SK-N-SH treated with all-trans-retinoic acid at 6 μM for 48 hours (cell line): ENCODE data around the gene ADGRB3.

Experiments used
- ATAC-seq: fragments of 200-7000 bp; cut with Tn5 transposase; 3 replicates; pipeline ENCODE4 v1.9.1; 2020; ENCODE audit warnings: mild to moderate bottlenecking, moderate library complexity
- ARNTL ChIP-seq: fragments of 450-650 bp; formaldehyde crosslinking; IDR thresholded peaks from 2 replicates; pipeline ENCODE4 v1.5.0; 2020; ENCODE audit warnings: low read depth, mild to moderate bottlenecking, moderate library complexity, borderline replicate concordance
- CSDC2 ChIP-seq: fragments of 250-450 bp; sonication (Bioruptor Pico); IDR thresholded peaks from 2 replicates; pipeline ENCODE4 v1.5.0; 2020; ENCODE audit warnings: mild to moderate bottlenecking, moderate library complexity
- ESRRG ChIP-seq: fragments of 250-450 bp; sonication (Bioruptor Pico); IDR thresholded peaks from 2 replicates; pipeline ENCODE4 v1.6.1; 2021; ENCODE audit warnings: mild to moderate bottlenecking
- ISL1 ChIP-seq: fragments of 250-450 bp; sonication (Bioruptor Pico); IDR thresholded peaks from 2 replicates; pipeline ENCODE4 v2.1.2; 2022; ENCODE audit warnings: mild to moderate bottlenecking, moderate library complexity
- OSR1 ChIP-seq: fragments of 250-450 bp; sonication (Bioruptor Pico); IDR thresholded peaks from 2 replicates; pipeline ENCODE4 v1.8.0; 2022; ENCODE audit warnings: moderate library complexity, mild to moderate bottlenecking, inconsistent platforms
- RARB ChIP-seq: fragments of 250-450 bp; sonication (Bioruptor Pico); IDR thresholded peaks from 2 replicates; pipeline ENCODE4 v1.8.0; 2021; ENCODE audit warnings: mild to moderate bottlenecking, moderate library complexity
- SNAI2 ChIP-seq: fragments of 250-450 bp; sonication (Bioruptor Pico); IDR thresholded peaks from 2 replicates; pipeline ENCODE4 v1.5.0; 2020; ENCODE audit warnings: mild to moderate bottlenecking, moderate library complexity
- TCF4 ChIP-seq: fragments of 250-450 bp; sonication (Bioruptor Pico); IDR thresholded peaks from 2 replicates; pipeline ENCODE4 v1.8.0; 2021; ENCODE audit warnings: mild to moderate bottlenecking, moderate library complexity, borderline replicate concordance
- TOX ChIP-seq: fragments of 250-450 bp; sonication (Bioruptor Pico); IDR thresholded peaks from 2 replicates; pipeline ENCODE4 v1.8.0; 2021; ENCODE audit warnings: mild to moderate bottlenecking, moderate library complexity, borderline replicate concordance
- ZC3H10 ChIP-seq: fragments of 250-450 bp; sonication (Bioruptor Pico); IDR thresholded peaks from 2 replicates; pipeline ENCODE4 v1.5.1; 2021; ENCODE audit warnings: mild to moderate bottlenecking, moderate library complexity
- ZFP3 ChIP-seq: fragments of 250-450 bp; sonication (Bioruptor Pico); IDR thresholded peaks from 2 replicates; pipeline ENCODE4 v1.5.0; 2020; ENCODE audit warnings: mild to moderate bottlenecking, moderate library complexity
- ZFP30 ChIP-seq: fragments of 450-650 bp; formaldehyde crosslinking; IDR thresholded peaks from 2 replicates; pipeline ENCODE4 v1.5.0; 2022; ENCODE audit warnings: mild to moderate bottlenecking, moderate library complexity
- ZNF565 ChIP-seq: fragments of 450-650 bp; formaldehyde crosslinking; conservative IDR thresholded peaks from 2 replicates; pipeline ENCODE4 v1.5.0; 2020; ENCODE audit warnings: low read depth, mild to moderate bottlenecking, moderate library complexity
- ZNF70 ChIP-seq: fragments of 450-650 bp; formaldehyde crosslinking; IDR thresholded peaks from 2 replicates; pipeline ENCODE4 v1.5.0; 2020; ENCODE audit warnings: mild to moderate bottlenecking, moderate library complexity
- ZNF8 ChIP-seq: fragments of 450-650 bp; formaldehyde crosslinking; IDR thresholded peaks from 2 replicates; pipeline ENCODE4 v1.5.0; 2020; ENCODE audit warnings: mild to moderate bottlenecking, moderate library complexity
- TF ChIP-seq, protein P1 (sequence below): fragments of 250-450 bp; sonication (Bioruptor Pico); IDR thresholded peaks from 2 replicates; pipeline ENCODE4 v1.8.0; 2021; ENCODE audit warnings: low read depth, mild to moderate bottlenecking, moderate library complexity, borderline replicate concordance
- TF ChIP-seq, protein P2 (sequence below): fragments of 250-450 bp; sonication (Bioruptor Pico); IDR thresholded peaks from 2 replicates; pipeline ENCODE4 v1.5.0; 2020; ENCODE audit warnings: mild to moderate bottlenecking, moderate library complexity
- TF ChIP-seq, protein P3 (sequence below): fragments of 250-450 bp; sonication (Bioruptor Pico); IDR thresholded peaks from 2 replicates; pipeline ENCODE4 v1.5.1; 2021; ENCODE audit warnings: mild to moderate bottlenecking, moderate library complexity
- TF ChIP-seq, protein P4 (sequence below): fragments of 250-450 bp; sonication (Bioruptor Pico); IDR thresholded peaks from 2 replicates; pipeline ENCODE4 v1.5.1; 2020; ENCODE audit warnings: low read depth, mild to moderate bottlenecking, moderate library complexity
- TF ChIP-seq, protein P5 (sequence below): fragments of 250-450 bp; sonication (Bioruptor Pico); IDR thresholded peaks from 2 replicates; pipeline ENCODE4 v1.8.0; 2020; ENCODE audit warnings: mild to moderate bottlenecking, moderate library complexity, borderline replicate concordance

ADGRB3 gene

DNA sequence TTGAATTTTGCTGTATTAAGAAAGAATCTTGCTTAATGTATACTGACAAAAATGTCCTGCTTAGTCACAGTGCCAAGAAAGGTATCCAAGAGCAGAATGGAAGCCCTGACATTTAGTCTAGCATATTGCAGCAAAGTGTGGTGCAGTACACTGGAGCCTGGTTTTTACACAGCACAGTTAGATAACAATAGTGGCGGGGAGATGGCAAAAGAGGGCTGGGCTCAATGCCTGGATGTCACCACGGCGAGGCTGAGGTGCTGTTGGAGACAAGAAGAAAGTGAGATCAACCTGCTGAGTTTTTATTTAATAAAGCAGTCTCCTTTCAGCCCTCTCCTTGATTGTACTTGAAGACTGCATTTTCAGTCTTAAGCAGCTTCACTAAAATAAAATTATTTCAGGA is 735.7 kb downstream of the ADGRB3 start:
- ATAC-seq: no peak
- no peak for TF ChIP-seq SNAI2 (CRISPR knock-in tag)
- TF ChIP-seq, protein P1, sequence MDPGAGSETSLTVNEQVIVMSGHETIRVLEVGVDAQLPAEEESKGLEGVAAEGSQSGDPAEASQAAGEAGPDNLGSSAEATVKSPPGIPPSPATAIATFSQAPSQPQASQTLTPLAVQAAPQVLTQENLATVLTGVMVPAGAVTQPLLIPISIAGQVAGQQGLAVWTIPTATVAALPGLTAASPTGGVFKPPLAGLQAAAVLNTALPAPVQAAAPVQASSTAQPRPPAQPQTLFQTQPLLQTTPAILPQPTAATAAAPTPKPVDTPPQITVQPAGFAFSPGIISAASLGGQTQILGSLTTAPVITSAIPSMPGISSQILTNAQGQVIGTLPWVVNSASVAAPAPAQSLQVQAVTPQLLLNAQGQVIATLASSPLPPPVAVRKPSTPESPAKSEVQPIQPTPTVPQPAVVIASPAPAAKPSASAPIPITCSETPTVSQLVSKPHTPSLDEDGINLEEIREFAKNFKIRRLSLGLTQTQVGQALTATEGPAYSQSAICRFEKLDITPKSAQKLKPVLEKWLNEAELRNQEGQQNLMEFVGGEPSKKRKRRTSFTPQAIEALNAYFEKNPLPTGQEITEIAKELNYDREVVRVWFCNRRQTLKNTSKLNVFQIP (CRISPR knock-in tag): no peak
- TF ChIP-seq ZFP3 (CRISPR knock-in tag): no peak
- TF ChIP-seq ZFP30 (CRISPR knock-in tag): no peak
- no peak for TF ChIP-seq CSDC2
- TF ChIP-seq, protein P2, sequence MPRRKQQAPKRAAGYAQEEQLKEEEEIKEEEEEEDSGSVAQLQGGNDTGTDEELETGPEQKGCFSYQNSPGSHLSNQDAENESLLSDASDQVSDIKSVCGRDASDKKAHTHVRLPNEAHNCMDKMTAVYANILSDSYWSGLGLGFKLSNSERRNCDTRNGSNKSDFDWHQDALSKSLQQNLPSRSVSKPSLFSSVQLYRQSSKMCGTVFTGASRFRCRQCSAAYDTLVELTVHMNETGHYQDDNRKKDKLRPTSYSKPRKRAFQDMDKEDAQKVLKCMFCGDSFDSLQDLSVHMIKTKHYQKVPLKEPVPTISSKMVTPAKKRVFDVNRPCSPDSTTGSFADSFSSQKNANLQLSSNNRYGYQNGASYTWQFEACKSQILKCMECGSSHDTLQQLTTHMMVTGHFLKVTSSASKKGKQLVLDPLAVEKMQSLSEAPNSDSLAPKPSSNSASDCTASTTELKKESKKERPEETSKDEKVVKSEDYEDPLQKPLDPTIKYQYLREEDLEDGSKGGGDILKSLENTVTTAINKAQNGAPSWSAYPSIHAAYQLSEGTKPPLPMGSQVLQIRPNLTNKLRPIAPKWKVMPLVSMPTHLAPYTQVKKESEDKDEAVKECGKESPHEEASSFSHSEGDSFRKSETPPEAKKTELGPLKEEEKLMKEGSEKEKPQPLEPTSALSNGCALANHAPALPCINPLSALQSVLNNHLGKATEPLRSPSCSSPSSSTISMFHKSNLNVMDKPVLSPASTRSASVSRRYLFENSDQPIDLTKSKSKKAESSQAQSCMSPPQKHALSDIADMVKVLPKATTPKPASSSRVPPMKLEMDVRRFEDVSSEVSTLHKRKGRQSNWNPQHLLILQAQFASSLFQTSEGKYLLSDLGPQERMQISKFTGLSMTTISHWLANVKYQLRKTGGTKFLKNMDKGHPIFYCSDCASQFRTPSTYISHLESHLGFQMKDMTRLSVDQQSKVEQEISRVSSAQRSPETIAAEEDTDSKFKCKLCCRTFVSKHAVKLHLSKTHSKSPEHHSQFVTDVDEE (CRISPR knock-in tag): no peak
- TF ChIP-seq TOX (CRISPR knock-in tag): no peak
- TF ChIP-seq ZC3H10 (CRISPR knock-in tag): no peak
- TF ChIP-seq OSR1: no peak
- TF ChIP-seq ZNF70: no peak
- TF ChIP-seq TCF4 (CRISPR knock-in tag): no peak
- TF ChIP-seq ZNF8 (CRISPR knock-in tag): no peak
- no peak for TF ChIP-seq ARNTL (CRISPR knock-in tag)
- TF ChIP-seq, protein P3, sequence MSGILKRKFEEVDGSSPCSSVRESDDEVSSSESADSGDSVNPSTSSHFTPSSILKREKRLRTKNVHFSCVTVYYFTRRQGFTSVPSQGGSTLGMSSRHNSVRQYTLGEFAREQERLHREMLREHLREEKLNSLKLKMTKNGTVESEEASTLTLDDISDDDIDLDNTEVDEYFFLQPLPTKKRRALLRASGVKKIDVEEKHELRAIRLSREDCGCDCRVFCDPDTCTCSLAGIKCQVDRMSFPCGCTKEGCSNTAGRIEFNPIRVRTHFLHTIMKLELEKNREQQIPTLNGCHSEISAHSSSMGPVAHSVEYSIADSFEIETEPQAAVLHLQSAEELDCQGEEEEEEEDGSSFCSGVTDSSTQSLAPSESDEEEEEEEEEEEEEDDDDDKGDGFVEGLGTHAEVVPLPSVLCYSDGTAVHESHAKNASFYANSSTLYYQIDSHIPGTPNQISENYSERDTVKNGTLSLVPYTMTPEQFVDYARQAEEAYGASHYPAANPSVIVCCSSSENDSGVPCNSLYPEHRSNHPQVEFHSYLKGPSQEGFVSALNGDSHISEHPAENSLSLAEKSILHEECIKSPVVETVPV: no peak
- TF ChIP-seq ZNF565: no peak
- no peak for TF ChIP-seq ESRRG

DNA sequence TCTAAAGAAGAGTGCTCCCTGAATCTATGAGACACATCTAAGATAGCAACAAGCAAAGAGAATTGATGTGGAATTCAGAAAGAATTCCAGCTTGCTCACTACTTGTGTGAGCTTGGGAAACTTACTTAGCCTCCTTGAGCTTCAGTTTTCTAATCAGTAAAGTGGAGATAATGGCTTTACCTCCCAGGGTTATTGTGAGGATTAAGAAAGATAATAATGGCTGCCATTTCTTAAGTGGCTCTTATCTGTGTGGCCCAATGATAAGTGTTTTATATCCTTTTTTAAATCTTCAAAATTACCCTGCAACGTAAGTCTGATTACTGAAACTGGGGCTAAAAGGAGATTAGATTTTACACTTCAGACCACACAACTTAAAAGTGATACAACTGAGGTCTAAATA is 743.2 kb downstream of the ADGRB3 start:
- no peak for TF ChIP-seq ARNTL (CRISPR knock-in tag)
- TF ChIP-seq SNAI2 (CRISPR knock-in tag): no peak
- TF ChIP-seq, protein P3: no peak
- TF ChIP-seq, protein P2 (CRISPR knock-in tag): no peak
- TF ChIP-seq, protein P4, sequence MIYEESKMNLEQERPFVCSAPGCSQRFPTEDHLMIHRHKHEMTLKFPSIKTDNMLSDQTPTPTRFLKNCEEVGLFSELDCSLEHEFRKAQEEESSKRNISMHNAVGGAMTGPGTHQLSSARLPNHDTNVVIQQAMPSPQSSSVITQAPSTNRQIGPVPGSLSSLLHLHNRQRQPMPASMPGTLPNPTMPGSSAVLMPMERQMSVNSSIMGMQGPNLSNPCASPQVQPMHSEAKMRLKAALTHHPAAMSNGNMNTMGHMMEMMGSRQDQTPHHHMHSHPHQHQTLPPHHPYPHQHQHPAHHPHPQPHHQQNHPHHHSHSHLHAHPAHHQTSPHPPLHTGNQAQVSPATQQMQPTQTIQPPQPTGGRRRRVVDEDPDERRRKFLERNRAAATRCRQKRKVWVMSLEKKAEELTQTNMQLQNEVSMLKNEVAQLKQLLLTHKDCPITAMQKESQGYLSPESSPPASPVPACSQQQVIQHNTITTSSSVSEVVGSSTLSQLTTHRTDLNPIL (CRISPR knock-in tag): no peak
- no peak for ATAC-seq

DNA sequence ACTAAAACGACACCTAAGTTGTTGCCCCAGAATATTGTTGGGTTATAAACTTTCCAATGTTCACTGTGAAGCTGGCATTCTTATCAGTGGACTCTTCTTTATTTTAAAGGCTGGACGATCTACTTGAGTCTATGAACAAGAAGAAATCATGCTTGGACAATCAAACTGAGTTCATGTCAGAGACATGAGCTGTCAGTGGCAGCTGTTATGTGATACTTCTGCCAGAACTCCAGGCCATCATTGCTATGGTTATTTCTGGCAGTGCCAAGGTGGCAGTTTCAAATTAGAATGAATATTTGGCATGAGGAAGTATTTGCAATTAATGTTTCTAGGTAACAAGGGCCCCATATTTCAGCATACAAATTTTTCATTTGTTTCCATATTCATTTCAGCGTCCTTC is 744.4 kb downstream of the ADGRB3 start:
- no peak for ATAC-seq
- TF ChIP-seq ZNF70: no peak
- TF ChIP-seq ZNF8 (CRISPR knock-in tag): no peak
- TF ChIP-seq SNAI2 (CRISPR knock-in tag): no peak
- TF ChIP-seq ISL1: no peak
- no peak for TF ChIP-seq ESRRG
- TF ChIP-seq RARB: no peak
- TF ChIP-seq CSDC2: no peak
- TF ChIP-seq TOX (CRISPR knock-in tag): no peak
- TF ChIP-seq, protein P3: no peak
- TF ChIP-seq, protein P1 (CRISPR knock-in tag): no peak
- TF ChIP-seq, protein P5, sequence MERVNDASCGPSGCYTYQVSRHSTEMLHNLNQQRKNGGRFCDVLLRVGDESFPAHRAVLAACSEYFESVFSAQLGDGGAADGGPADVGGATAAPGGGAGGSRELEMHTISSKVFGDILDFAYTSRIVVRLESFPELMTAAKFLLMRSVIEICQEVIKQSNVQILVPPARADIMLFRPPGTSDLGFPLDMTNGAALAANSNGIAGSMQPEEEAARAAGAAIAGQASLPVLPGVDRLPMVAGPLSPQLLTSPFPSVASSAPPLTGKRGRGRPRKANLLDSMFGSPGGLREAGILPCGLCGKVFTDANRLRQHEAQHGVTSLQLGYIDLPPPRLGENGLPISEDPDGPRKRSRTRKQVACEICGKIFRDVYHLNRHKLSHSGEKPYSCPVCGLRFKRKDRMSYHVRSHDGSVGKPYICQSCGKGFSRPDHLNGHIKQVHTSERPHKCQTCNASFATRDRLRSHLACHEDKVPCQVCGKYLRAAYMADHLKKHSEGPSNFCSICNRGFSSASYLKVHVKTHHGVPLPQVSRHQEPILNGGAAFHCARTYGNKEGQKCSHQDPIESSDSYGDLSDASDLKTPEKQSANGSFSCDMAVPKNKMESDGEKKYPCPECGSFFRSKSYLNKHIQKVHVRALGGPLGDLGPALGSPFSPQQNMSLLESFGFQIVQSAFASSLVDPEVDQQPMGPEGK (CRISPR knock-in tag): no peak
- no peak for TF ChIP-seq ZFP3 (CRISPR knock-in tag)
